GM03348 (cell line): ENCODE measurements around the gene WIZ.

Experiments used
- DNase-seq: peaks from one replicate; pipeline ENCODE4 v3.0.0; 2012; ENCODE audit warnings: low spot score

Gene WIZ

GRCh38 chr19:15445807-15446376, 3.9 kb downstream of the WIZ start:
- DNase-seq: no peak

GRCh38 chr19:15445227-15445605, 4.5 kb downstream of the WIZ start:
- DNase-seq: no peak

- DNase-seq: no peak
Measured at GRCh38 chr19:15444505-15445226, 5.1 kb downstream of the WIZ start.

- DNase-seq: no peak
Measured at GRCh38 chr19:15443838-15444237, 5.9 kb downstream of the WIZ start.

- no peak for DNase-seq
Measured at GRCh38 chr19:15443325-15443724, 6.4 kb downstream of the WIZ start.

- DNase-seq: no peak
Measured at GRCh38 chr19:15442142-15442920, 7.4 kb downstream of the WIZ start.

DNA sequence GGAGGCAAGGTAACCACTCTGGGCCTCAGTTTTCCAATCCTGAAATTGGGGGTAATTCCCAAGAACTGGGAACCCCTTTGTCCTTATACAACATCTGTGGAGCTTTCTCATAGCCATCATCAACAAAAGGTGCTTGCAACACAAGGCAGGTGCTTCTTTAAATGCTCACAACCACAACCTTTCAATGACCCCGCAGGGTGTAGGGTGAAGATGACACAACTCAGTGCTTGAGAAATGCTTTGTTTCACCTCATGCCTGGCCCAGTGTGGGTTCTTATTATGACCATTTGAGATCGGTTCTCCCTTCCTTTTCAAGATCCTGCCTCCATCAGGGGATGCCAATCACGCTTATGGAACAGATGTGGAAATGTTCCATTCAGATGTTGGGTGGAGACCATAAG, 8.4 kb downstream of the WIZ start:
- no peak for DNase-seq

- no peak for DNase-seq
Measured at GRCh38 chr19:15439821-15440641, 9.7 kb downstream of the WIZ start.

- no peak for DNase-seq
Measured at GRCh38 chr19:15439078-15439799, 10.5 kb downstream of the WIZ start.

- DNase-seq: no peak
Measured at GRCh38 chr19:15438577-15438976, 11.2 kb downstream of the WIZ start.

- DNase-seq: no peak
Measured at GRCh38 chr19:15438124-15438496, 11.6 kb downstream of the WIZ start.

GRCh38 chr19:15437355-15438123, 12.2 kb downstream of the WIZ start:
- DNase-seq: peak; percentile 70

DNA sequence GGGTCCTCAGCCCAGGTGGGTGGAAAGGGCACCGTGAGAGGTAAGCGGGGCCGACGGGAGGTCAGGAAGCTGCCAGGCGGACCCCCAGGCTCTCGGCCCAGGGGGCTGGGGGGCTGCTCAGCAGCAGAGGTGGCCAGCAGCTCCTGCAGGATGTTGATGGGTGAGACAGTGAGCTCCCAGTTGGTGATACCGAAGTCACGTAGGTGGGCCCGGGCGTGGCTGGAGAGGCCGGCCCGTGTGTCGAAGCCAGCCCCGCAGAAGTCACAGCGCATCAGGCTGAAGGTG, 13.0 kb downstream of the WIZ start:
- no peak for DNase-seq

GRCh38 chr19:15436012-15436825, 13.5 kb downstream of the WIZ start:
- peak; percentile 29 for DNase-seq

DNA sequence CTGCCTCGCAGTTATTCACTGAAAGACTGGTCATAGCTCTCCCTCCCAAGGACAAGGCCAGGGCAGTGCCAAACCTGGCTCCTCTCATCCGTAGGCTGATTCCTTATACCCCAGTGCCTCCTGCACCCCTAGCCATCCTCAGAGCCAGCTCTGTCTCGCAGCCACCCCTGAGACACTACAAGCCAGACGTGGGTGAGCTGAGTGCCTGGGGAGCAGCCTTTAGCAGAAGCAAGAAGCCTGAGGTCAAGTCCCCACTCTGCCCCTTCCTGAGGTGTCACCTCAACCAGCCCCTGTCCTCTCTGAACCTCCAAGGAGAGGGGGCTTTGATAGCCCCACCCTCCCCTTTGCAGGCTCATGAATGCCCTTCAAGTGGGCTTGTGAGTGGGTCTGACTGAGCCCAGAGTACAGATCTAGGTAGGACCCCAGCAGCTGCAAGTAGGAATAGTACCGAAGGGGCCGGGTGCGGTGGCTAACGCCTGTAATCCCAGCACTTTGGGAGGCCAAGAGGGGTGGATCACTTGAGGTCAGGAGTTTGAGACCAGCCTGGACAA, 16.2 kb downstream of the WIZ start:
- no peak for DNase-seq

DNA sequence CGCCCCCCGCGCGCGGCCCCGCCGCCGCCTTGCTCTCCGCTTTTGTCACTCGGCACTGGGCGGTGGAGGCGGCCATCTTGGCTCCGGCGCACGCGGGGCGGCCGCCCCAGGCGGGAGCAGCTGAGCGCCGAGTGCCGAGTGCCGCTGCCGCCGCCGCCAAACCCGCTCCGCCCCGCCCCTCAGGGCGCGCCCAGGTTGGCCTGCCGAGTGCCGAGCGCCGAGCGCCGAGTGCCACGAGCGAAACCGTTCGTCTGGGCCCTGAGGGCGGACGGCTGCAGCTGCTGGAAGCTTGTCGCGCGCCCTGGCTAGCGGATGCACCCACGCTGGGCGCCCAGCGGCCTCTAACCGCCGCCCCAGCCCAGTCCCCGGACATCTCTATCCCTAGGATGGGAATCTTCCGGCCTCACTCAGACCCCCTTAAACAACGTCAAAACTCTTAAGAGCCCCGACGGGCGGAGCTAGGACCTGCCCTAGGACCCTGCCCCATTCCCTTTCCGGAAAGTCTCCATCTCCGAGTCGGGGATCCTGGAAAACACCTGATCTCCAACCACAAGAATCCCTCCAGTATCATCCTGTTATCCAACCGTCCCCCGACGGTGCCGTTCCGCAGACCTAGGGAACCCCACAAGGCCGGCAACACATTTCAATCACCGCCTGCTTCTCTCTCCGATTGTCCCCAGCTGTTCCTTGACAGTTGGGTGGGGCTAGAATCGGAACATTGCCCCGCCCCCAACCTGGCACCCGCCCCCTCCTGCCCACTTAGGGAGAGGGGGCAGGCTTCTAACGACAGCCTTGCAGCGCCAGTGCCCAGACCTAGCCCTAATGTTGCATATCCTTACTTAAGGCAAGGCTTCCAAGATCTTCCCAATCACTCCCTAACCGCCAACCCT, 16.9 kb downstream of the WIZ start:
- DNase-seq: peak; percentile 98

GRCh38 chr19:15432018-15432494, 17.7 kb downstream of the WIZ start:
- peak; percentile 46 for DNase-seq

DNA sequence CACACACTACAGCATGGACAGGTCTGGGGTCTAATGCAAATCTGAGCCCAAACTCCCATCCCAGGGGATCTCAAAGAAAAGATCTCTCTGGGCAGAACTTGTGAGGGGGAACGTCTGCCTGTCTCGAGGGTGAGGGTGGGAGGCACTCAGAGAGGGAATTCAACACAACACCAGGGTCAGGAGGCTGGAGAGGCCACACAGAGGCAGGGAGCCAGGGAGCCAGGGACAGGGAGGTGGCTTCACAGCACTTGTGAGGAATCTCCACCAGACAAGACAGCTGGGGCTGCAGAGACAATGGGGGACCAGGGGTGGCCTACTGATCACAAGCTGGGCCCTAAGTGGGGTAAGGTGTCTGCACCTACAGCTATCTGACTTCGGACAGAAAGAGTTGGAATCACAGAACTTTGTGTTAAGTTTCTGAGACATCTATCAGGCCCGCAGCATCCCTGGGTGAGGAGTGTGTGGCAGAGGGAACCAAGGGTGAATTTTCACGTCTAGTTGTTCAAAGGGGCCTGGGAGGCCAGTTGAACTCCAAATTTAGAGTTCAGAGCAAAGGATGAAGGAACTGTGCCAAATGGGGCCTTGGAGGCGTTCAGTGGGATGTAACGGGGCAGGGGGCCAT, 18.2 kb downstream of the WIZ start:
- DNase-seq: no peak
